CD4-positive, alpha-beta T cell treated with Interleukin-10 for 1 hour (primary cell): ENCODE results near the gene TMED7.
"Not testable (repeated sequence)": the region's sequence is repeated elsewhere in the genome, so short reads cannot be mapped to it uniquely, and the experiment has no call there.

Source experiments
- DNase-seq: peaks from one replicate; pipeline ENCODE4 v3.0.0-alpha.2; 2020

The TMED7 gene

DNA sequence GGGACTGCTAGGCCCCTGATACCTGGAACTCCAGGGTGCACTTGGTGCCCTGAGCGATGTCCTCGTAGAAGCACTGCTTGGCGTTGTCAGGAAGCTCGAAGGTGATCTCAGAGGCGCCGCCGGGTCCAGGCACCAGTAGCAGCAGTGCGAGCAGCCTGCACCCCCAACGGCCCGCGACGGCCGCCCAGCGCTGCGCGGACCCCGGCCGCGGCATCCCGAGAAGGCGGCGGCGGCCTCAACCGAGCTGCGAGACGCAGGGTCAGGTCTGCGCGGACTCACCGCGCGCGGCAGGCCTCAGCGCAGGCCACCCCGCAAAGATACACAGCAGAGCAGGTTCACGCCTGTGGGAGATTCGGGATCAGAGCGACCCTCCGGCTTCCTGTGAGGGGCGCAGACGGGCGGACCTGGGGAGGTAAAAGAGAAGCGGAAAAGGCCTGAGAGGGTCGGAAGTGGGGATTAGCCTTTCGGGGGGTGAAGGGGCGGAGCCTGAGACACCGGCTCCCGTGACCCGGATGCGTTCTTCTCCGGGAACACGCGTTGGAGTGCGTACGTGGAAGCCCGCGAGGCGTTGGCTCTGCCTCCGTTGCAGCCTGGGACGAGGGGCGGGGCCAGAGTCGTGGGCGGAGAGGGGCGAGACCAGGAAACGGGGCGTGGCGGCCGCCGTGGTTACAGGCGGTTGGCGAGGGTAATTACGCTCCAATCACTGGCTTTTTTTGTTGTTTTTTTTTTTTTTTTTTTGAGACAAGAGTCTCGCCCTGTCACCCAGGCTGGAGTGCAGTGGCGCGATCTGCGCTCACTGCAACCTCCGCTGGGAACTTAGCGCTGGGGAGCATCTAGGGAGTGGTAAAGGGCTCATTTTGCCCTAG lies at the start of gene TMED7:
Gene TMED7 (minus strand): TSS at position 458 of the 866 bp plus-strand sequence. CDS start 244 bp downstream, at position 214.
- peak; percentile 100 for DNase-seq

GRCh38 chr5:115674782-115675181 lies 48.9 kb upstream of the TMED7 start:
- DNase-seq: not testable (repeated sequence)

DNA sequence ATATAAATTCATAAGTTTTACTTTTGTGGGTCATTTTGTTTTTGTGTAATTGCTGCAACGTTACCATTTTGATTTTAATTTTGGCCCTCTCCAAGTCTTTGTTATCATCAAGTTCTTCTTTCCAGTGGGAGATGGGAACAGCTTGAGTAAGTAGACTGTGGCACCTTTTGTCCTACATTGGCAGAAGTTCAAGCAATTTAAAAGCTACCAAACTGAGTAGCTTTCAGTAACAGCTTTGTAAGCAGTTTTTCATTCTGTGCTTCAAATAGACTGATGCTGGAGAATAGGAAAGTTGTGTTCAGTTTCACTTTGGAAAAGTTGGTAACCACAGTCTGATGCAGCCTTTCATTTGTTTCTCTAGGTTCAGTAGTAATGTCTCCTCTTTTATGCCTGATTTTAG lies 47.8 kb upstream of the TMED7 start:
- DNase-seq: no peak

DNA sequence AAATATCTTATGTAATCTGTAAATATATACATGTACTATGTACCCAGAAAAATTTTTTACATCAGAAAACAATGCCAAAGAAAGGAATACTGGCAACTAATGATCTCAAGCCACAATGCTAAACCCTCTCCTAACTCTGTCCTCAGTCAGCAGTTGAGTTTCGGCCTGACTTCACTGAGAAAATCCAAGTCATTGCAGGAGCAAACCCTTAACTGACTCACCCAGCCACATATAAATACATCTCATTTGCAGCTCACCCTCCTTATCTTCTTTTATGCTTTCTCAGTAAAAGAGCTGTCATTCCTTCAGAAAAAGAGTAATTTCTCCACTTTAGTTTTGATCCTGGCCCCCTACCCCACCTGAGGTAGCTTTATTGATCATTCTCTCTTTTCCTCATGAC lies 46.1 kb upstream of the TMED7 start:
- DNase-seq: no peak

DNA sequence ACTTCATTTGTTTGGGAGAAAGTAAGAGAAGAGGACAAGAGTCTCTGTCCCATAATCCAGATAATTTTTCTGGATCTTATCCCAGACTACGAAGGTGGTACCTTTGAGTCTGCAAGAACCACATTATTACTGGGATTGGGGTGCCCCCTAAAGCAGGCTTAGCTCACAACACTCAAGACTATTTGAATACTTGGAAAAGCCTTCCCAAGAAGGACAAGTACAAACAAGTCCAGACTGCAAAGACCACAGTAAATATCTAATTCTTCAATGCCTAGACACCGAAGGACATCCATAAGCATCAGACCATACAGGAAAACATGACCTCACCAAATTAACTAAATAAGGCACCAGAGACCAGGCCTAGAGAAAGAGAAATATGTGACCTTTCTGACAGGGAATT lies 40.2 kb upstream of the TMED7 start:
- DNase-seq: no peak

DNA sequence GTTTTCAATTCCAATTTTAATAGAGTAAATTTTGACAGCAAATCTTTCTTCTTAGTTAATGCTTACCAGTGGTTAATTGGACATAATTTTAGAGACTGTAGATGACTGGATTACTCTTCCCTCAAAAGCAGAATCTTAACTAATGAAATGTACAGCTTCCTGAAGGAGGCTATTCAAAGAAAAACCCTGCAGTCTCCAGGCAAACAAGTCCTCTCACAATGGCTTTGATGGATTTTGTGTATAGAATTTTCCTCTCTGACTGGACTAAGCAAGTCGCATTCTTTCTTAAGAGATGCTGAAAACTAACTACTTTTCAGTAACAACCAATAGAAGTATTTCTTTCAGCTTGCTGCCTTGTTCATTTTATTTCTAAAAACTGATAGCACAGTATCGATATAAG lies 35.7 kb upstream of the TMED7 start:
- no peak for DNase-seq

- no peak for DNase-seq
These were observed 35.3 kb upstream of the TMED7 start for GRCh38 chr5:115661101-115661500.

DNA sequence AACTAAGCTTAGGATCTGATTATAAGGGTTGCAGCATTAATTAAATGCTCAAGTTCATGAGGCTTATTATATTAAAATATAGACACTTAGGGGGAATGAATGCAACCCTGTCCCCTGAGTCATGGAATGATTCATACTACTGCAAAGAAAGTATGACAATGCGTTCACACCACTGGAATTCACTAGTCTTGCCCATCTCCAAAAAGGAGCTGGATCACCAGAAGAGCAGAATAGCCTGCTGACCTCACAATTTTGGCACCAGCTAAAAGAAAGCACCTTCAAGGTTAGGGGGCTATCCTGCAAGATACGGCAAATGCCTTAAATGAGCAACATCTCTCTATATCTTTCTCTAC lies 32.0 kb upstream of the TMED7 start:
- DNase-seq: no peak

DNA sequence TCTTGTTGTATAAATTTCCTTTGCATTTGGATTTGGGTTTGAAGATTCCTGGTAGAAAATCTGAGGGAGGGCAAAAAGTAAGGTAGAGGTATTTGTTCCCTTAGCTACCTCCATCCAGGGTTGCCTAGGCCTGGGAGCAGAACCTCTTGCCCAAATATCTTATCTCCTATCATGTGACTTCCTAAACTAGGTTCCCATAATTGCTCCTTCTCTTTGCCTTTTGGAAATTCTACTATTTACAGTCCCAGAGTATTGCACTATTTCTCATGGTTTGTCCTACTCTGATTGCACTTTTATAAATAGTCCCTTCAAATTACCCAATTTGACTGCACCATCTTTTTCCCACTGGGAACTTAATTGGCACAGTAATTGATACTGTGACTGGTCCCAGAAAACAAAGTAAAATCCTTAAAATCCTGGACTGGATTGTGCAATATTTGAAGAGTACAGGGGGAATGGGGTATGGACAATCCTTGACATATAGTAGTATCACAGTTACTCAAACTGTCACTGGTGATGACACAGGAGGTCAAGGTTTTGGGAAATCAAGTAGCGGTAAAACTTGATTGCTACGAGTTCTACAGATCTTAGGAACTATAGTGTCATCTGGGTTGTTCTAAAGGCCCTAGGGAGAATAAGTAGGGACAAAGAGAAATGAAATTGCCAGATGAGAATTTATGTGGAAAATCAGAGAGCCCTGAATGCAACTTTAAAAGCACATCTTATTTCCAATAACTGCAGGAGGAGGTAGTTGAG lies 31.5 kb upstream of the TMED7 start:
- DNase-seq: no peak

DNA sequence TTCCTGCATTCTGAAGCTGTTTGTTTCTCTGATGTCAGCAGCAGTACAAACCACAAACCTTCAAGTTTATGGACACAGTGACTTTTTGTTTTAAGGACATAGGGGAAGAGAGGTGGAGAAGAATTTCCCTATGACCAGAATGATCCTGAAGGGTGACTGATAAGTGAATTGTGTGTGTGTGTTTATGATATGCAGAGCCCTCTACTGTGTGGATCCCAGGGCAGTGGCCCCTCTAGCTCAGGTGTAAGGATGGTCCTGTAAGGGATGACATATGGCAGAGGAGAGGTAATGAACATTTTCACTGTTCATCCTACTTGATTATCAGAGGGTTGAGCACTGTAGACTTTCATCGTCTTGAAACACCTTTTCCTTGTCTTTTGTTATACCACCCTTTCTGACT lies 30.6 kb upstream of the TMED7 start:
- DNase-seq: no peak

DNA sequence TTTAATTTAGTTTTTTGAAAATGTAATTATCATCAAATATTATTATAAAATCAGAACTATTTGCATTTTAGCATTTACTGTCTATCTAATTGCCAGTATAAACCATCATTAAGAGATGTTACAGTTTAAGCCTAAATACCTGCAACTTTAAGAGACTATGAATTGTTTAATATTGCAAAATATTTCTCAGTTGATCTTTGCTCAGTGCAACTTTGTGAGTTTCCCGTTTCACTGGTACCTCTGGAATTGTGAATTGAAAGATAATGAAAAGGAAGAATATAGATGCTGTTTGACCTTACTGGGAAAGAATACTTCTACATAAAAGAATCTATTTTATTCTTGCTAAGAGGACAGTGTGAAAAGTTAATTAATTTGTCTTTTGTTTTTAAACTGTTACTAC lies 30.2 kb upstream of the TMED7 start:
- DNase-seq: no peak

- DNase-seq: no peak
These were observed 23.7 kb upstream of the TMED7 start for GRCh38 chr5:115649541-115649940.

DNA sequence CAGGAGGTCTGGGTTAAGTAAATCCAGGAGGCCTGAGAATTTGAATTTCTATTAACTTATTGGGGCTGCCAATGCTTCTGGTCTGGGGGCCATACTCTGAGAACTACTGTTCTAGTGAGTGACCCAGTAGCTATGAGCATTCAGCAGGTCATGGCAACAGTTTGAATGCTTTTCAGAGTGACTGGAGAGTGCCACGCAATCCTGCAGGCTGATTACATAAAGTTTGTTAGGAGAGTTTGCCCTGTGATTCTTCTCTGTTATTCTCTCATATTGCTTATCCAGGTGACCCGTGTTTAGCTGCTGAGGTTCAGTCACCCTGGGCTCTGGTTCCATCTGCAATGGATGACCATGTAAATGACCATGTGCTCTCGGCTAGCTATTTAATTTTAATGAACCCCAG lies 22.2 kb upstream of the TMED7 start:
- no peak for DNase-seq

DNA sequence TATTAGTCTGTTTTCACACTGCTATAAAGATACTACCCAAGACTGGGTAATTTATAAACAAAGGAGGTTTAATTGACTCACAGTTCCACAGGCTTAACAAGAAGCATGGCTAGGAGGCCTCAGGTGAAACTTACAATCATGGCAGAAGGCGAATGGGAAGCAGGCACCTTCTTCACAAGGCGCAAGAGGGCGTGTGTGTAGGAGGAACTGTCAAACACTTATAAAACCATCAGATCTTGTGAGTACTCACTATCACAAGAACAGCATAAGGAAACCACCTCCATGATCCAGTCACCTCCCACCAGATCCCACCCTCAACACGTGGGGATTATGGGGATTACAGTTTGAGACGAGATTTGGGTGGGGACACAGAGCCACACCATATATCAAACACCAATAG lies 19.6 kb upstream of the TMED7 start:
- not testable (repeated sequence) for DNase-seq

DNA sequence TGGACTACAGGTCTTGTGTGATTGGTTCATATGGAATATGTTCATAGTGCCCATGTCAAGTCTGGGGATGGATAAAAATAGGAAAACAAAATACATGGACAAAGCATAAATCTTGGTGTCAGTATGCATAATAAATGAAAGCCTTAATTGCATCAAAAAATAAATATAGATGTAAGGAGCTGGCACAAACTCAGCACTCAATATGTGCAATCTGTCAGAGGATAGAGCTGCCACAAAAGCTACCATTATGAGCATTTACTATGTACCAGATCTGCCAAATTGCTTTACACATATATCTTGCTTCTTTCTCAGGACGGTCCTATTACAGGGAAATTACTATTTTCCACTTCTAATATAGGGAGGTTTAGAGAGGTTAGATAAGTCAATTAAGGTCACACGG lies 18.2 kb upstream of the TMED7 start:
- DNase-seq: no peak

GRCh38 chr5:115641948-115642347 lies 16.1 kb upstream of the TMED7 start:
- DNase-seq: no peak

DNA sequence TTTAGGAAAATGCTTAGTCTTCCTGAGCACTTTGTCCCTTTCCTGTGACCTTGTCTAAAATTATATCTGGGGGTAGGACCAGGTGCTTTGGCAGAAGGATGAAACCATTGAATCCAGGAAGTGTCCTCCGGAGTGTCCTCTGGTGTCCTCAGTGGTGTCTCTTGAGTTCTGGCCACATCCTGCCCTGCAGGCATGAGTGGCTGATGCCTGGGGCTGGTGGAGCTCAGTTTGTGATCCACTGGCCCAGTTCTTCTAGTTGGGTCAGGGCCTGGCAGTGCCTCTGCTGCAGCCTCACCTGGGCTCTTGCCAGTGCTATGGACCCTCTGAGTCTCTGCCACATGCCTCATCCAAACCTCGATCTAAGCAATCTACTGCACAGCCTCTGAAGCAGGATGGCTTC lies 14.4 kb upstream of the TMED7 start:
- DNase-seq: no peak

- no peak for DNase-seq
These were observed 13.5 kb upstream of the TMED7 start for GRCh38 chr5:115639377-115639776.

GRCh38 chr5:115637507-115637906 lies 11.7 kb upstream of the TMED7 start:
- no peak for DNase-seq

- no peak for DNase-seq
These were observed 10.2 kb upstream of the TMED7 start for GRCh38 chr5:115636008-115636407.

DNA sequence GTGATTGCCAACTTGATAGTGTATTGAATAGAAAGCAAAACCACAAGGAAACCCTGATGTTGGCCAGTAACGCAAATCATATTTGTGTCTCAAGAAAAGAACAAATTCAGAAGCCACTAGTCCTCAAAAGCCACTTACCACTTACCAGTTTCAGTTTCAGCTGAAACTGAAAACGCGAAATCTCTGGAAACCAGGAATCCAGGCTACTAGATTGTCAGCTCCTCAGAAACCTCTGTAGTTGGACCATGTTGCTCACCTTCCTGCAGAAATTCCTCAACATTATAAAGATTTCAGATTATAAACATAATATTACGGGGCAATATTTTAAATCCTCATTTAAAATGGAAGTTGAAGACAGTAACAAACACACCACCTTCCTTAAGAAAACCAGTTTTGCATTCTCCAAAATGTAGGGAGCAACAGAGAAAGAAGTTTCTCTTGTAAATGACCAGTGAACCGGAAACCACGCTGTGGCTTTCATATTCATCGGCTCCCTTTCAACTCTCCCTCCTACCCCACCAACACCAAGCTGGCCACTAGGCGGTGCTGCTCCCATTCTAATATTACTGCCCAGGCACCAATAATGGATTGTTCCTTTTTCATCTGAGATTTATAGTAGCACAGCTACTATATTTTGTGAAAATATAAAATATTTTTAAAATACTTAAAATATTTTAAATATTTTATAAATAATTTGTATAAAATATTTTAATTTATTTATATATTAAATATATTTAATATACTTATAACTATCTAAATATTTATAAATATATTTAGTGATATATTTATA lies 8.7 kb upstream of the TMED7 start:
- peak; percentile 86 for DNase-seq

DNA sequence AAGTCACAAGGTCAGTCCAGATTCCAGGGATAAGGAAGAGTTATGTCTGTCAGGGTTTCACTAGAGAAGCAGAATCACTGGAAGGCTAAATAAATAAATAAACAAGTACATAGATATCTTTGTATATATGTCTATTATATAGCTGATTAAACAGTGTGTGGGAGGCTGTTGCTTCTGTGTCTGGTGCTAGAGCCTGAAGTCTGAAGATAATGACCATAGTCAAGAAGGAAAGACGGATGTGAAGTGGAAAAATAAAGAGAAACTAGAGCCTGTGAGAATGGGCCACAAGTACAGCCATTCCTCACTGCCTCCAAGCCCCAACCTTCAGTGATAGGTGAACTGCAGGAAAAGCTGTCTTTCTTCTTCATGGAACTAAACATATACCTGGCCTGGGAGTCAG lies 4.1 kb upstream of the TMED7 start:
- no peak for DNase-seq

- DNase-seq: no peak
These were observed 1.5 kb upstream of the TMED7 start for GRCh38 chr5:115627295-115627865.
